Measurements from ENCODE around the gene HLA-G. TPM values are rescaled to one million over a fixed set of nuclear protein-coding genes. Genes with fewer than 3 reads are reported as not detected.
A peak's percentile ranks its signal among the peaks of the same experiment; 100 is the strongest.

Gene HLA-G
- total RNA-seq, 4 donors from 2014 or later: not detected

GRCh38 chr6:29828471-29828797 is 809 bp downstream of the HLA-G start:
- WGBS: no CpG with 5 or more reads among the region's 26 CpGs
- Histone ChIP-seq H3K9me3 (no peaks in the 10 kb centered on the region), H3K4me3 (peak overlapping the region; percentile 34 to 50 (median 36)), H3K4me1 (peaks cover 10 to 14% (median 12%) of the 10 kb centered on the region in 4 donors), H3K27me3 (peaks cover 0 to 53% (median 16%) of the 10 kb centered on the region in 4 donors), H3K36me3 (no peaks in the 10 kb centered on the region), H3K27ac (replicated peaks in 1 of 4) (no peak overlapping the region)
- TF ChIP-seq POLR2A (IDR thresholded peaks at IDR 0.05; ENCODE audit: low read depth) (no peak), EP300 (IDR thresholded peaks at IDR 0.05) (no peak), CTCF (IDR thresholded peaks at IDR 0.05) (no peak), POLR2AphosphoS5 (IDR thresholded peaks at IDR 0.05) (no peak)
- intact Hi-C loops (cut with DNase I): no loop called here
- DNase-seq (ENCODE audit: extremely low spot score): no peak

- H3K4me1 ChIP-seq: peaks cover 10 to 14% (median 12%) of the 10 kb centered on the region in 4 donors
- H3K36me3 ChIP-seq: no peaks in the 10 kb centered on the region
- no peak overlapping the region for H3K27ac ChIP-seq (replicated peaks in 1 of 4)
- H3K9me3 ChIP-seq: no peaks in the 10 kb centered on the region
- WGBS: 100% methylated on average over 2 of the region's 3 CpGs
- H3K4me3 ChIP-seq: no peak overlapping the region
- peak; percentile 75 for DNase-seq (ENCODE audit: extremely low spot score)
- intact Hi-C loops (cut with DNase I): loop anchor here (10.0 kb wide), 1 partner anchor 95 kb away; no protein-coding TSS in a partner anchor
- TF ChIP-seq CTCF (IDR thresholded peaks at IDR 0.05) (no peak), POLR2AphosphoS5 (IDR thresholded peaks at IDR 0.05) (no peak), POLR2A (IDR thresholded peaks at IDR 0.05; ENCODE audit: low read depth) (no peak), EP300 (IDR thresholded peaks at IDR 0.05) (no peak)
- H3K27me3 ChIP-seq: peaks cover 0 to 59% (median 16%) of the 10 kb centered on the region in 4 donors
Observed at GRCh38 chr6:29829766-29830165, 2.1 kb downstream of the HLA-G start.

GRCh38 chr6:29830409-29830808 is 2.8 kb downstream of the HLA-G start:
- H3K4me1 ChIP-seq: peaks cover 10 to 16% (median 13%) of the 10 kb centered on the region in 4 donors
- intact Hi-C loops (cut with DNase I): loop anchor here (10.0 kb wide), 1 partner anchor 96 kb away; no protein-coding TSS in a partner anchor
- TF ChIP-seq EP300 (IDR thresholded peaks at IDR 0.05): no peak
- TF ChIP-seq POLR2A (IDR thresholded peaks at IDR 0.05; ENCODE audit: low read depth): no peak
- no peak for TF ChIP-seq POLR2AphosphoS5 (IDR thresholded peaks at IDR 0.05)
- no peak for TF ChIP-seq CTCF (IDR thresholded peaks at IDR 0.05)
- H3K27me3 ChIP-seq: peaks cover 0 to 65% (median 16%) of the 10 kb centered on the region in 4 donors
- H3K36me3 ChIP-seq: no peaks in the 10 kb centered on the region
- H3K27ac ChIP-seq (replicated peaks in 1 of 4): no peak overlapping the region
- 83% methylated on average over 2 of the region's 2 CpGs for WGBS
- DNase-seq (ENCODE audit: extremely low spot score): no peak
- H3K9me3 ChIP-seq: no peaks in the 10 kb centered on the region
- no peak overlapping the region for H3K4me3 ChIP-seq

- Histone ChIP-seq H3K27me3 (peaks cover 0 to 78% (median 16%) of the 10 kb centered on the region in 4 donors), H3K36me3 (no peaks in the 10 kb centered on the region), H3K4me3 (no peak overlapping the region), H3K27ac (replicated peaks in 1 of 4) (no peak overlapping the region), H3K4me1 (peaks cover 10 to 16% (median 13%) of the 10 kb centered on the region in 4 donors), H3K9me3 (no peaks in the 10 kb centered on the region)
- no peak for DNase-seq (ENCODE audit: extremely low spot score)
- TF ChIP-seq EP300 (IDR thresholded peaks at IDR 0.05): no peak
- no peak for TF ChIP-seq POLR2A (IDR thresholded peaks at IDR 0.05; ENCODE audit: low read depth)
- TF ChIP-seq POLR2AphosphoS5 (IDR thresholded peaks at IDR 0.05): no peak
- TF ChIP-seq CTCF (IDR thresholded peaks at IDR 0.05): no peak
- WGBS: 83% methylated on average over 2 of the region's 2 CpGs
- intact Hi-C loops (cut with DNase I): loop anchor here (10.0 kb wide), 1 partner anchor 97 kb away; no protein-coding TSS in a partner anchor
Observed at GRCh38 chr6:29831776-29832175, 4.2 kb downstream of the HLA-G start.
